Mucosa of rectum (tissue), 2 donors: ENCODE results near the gene CFAP97D2.

Experiments used
- H3K27ac ChIP-seq, 2 donors: one replicate each; pipeline ENCODE4 v1.7.0; 2013; ENCODE audit warnings: inconsistent platforms in 2 of 2, low read depth in 2 of 2, low read length in 2 of 2
- H3K27me3 ChIP-seq, 2 donors: one replicate each; pipeline ENCODE4 v1.7.0; 2013; ENCODE audit warnings: low read length in 2 of 2; ENCODE audit not compliant: control insufficient read depth in 2 of 2, insufficient read depth in 2 of 2
- H3K36me3 ChIP-seq, 2 donors: one replicate each; pipeline ENCODE4 v1.7.0; 2013; ENCODE audit warnings: low read length in 2 of 2; ENCODE audit not compliant: control insufficient read depth in 2 of 2, insufficient read depth in 2 of 2
- H3K4me1 ChIP-seq, 2 donors: one replicate each; pipeline ENCODE4 v1.7.0; 2013; ENCODE audit warnings: low read length in 2 of 2, mild to moderate bottlenecking in 1 of 2; ENCODE audit not compliant: control insufficient read depth in 2 of 2, insufficient read depth in 2 of 2
- H3K4me3 ChIP-seq, 2 donors: one replicate each; pipeline ENCODE4 v1.7.0; 2013; ENCODE audit warnings: low read length in 2 of 2
- H3K9ac ChIP-seq, 2 donors: one replicate each; pipeline ENCODE4 v1.7.0; 2013; ENCODE audit warnings: low read length in 2 of 2, low read depth in 1 of 2, mild to moderate bottlenecking in 1 of 2
- H3K9me3 ChIP-seq, 2 donors: one replicate each; pipeline ENCODE4 v1.7.0; 2013; ENCODE audit warnings: low read length in 2 of 2; ENCODE audit not compliant: control insufficient read depth in 2 of 2
- donor health status: healthy.
- donor health status: Normal muscosa, but diverticular disease.

Gene CFAP97D2

DNA sequence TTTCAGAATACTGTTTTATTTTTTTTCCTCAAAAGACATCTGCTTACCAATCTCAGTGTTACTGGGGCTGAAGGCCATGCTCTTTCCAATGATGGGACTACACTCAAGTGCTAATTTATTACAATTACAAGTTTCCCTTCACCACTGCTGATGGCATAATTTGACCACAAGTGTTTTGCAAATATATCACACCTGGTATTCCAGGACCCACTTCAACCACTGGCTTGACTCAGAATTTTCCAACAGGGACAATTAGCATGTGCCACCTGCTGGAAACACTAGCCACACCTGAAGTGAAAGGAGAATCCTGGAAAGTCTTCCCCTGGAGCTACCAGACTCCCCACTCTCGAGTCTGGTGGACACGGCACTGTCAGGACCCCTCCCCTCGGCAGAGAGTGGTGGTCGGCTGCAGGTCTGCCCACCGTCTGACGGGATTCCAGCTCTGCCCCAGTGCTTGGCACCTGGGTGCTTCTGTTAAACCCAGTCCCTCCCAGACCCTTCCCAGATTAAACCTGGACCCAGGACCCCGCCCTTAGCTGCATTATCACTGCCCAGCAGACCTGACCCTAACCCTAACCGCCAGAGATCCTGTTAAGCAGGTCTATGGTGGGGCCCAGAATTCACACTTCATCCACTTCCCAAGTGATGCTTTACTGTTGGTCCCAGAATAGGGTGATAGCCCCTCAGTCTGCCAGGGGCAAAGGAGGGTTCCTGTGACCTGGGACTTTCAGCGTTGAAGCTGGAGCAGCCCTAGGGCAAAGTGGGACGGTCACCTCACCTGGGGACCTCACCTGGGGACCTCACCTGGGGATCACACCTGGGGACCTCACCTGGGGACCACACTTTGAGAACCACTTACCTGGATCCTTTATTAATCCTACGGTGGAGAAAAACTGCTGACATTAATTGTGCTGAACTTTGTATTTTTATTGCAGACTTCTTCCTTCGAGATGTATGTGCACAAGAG, 29.0 kb upstream of the CFAP97D2 start:
- Histone ChIP-seq H3K9ac (no peak overlapping the region), H3K4me1 (peaks cover 12 to 14% of the 10 kb centered on the region in 2 donors), H3K9me3 (no peaks in the 10 kb centered on the region), H3K4me3 (no peak overlapping the region), H3K27me3 (no peaks in the 10 kb centered on the region), H3K27ac (no peak overlapping the region), H3K36me3 (no peaks in the 10 kb centered on the region)

GRCh38 chr13:114151031-114151430, 28.0 kb upstream of the CFAP97D2 start:
- Histone ChIP-seq H3K27ac (peak overlapping the region; percentile 77 to 92), H3K9me3 (no peaks in the 10 kb centered on the region), H3K4me3 (peak overlapping the region in 1 of 2 donors; percentile 56), H3K36me3 (no peaks in the 10 kb centered on the region), H3K9ac (peak overlapping the region in 1 of 2 donors; percentile 3), H3K27me3 (no peaks in the 10 kb centered on the region), H3K4me1 (peaks cover 12 to 14% of the 10 kb centered on the region in 2 donors)

- H3K27me3 ChIP-seq: no peaks in the 10 kb centered on the region
- no peaks in the 10 kb centered on the region for H3K9me3 ChIP-seq
- H3K4me3 ChIP-seq: peak overlapping the region in 1 of 2 donors; percentile 56
- peak overlapping the region; percentile 3 to 47 for H3K9ac ChIP-seq
- no peaks in the 10 kb centered on the region for H3K36me3 ChIP-seq
- peaks cover 16 to 18% of the 10 kb centered on the region in 2 donors for H3K4me1 ChIP-seq
- H3K27ac ChIP-seq: peak overlapping the region; percentile 78 to 92
These were observed 27.3 kb upstream of the CFAP97D2 start for GRCh38 chr13:114151565-114152284.

DNA sequence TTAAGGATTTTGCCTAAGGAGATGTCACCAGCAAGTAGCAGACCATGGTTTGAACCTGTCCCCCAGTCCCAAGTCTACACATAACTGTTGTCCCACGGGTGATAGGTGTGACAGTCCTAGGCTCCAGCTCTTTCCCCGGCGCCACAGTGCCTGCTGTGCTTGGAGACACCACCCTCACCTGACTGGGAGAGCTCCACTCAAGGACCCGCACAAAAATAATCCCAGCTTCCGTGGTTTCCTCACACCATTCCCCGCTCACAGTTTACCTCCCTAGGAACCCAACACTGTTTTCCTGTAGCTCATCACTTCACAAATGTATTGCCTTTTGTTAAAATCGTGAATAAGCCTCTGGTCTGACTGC, 26.8 kb upstream of the CFAP97D2 start:
- Histone ChIP-seq H3K4me1 (peaks cover 18% of the 10 kb centered on the region in 2 donors), H3K36me3 (no peaks in the 10 kb centered on the region), H3K9ac (peak overlapping the region in 1 of 2 donors; percentile 47), H3K27me3 (no peaks in the 10 kb centered on the region), H3K27ac (peak overlapping the region; percentile 78 to 92), H3K4me3 (peak overlapping the region in 1 of 2 donors; percentile 33), H3K9me3 (no peaks in the 10 kb centered on the region)

GRCh38 chr13:114152831-114153371, 26.2 kb upstream of the CFAP97D2 start:
- H3K4me3 ChIP-seq: no peak overlapping the region
- no peaks in the 10 kb centered on the region for H3K9me3 ChIP-seq
- H3K9ac ChIP-seq: no peak overlapping the region
- no peaks in the 10 kb centered on the region for H3K36me3 ChIP-seq
- no peaks in the 10 kb centered on the region for H3K27me3 ChIP-seq
- H3K27ac ChIP-seq: no peak overlapping the region
- H3K4me1 ChIP-seq: peaks cover 18 to 19% of the 10 kb centered on the region in 2 donors

- Histone ChIP-seq H3K4me3 (no peak overlapping the region), H3K4me1 (peaks cover 18 to 19% of the 10 kb centered on the region in 2 donors), H3K9ac (no peak overlapping the region), H3K27ac (no peak overlapping the region), H3K9me3 (no peaks in the 10 kb centered on the region), H3K27me3 (no peaks in the 10 kb centered on the region), H3K36me3 (no peaks in the 10 kb centered on the region)
These were observed 25.5 kb upstream of the CFAP97D2 start for GRCh38 chr13:114153485-114154080.

GRCh38 chr13:114154476-114154875, 24.6 kb upstream of the CFAP97D2 start:
- H3K4me3 ChIP-seq: no peak overlapping the region
- no peak overlapping the region for H3K27ac ChIP-seq
- no peaks in the 10 kb centered on the region for H3K9me3 ChIP-seq
- H3K27me3 ChIP-seq: no peaks in the 10 kb centered on the region
- H3K9ac ChIP-seq: no peak overlapping the region
- H3K4me1 ChIP-seq: peaks cover 18 to 19% of the 10 kb centered on the region in 2 donors
- no peaks in the 10 kb centered on the region for H3K36me3 ChIP-seq

DNA sequence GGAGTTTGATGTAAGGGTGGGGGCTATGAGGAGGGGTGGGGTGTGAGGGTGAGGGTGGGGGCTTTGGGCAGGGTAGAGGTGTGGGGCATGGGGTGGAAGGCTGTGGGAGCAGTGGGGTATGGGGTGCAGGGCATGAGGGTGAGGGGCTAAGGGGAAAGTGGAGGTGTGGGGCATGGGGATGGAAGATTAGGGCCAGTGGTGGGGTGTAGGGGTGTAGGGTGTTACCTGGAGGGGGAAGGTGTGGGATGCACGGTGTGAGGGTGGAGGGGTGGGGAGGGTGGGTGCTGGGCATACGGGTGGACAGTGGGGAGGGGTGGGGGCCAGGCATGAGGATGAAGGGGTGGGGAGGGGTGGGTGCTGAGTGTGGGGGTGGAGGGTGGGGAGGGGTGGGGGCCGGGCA, 23.7 kb upstream of the CFAP97D2 start:
- H3K9me3 ChIP-seq: no peaks in the 10 kb centered on the region
- peaks cover 18 to 19% of the 10 kb centered on the region in 2 donors for H3K4me1 ChIP-seq
- no peaks in the 10 kb centered on the region for H3K36me3 ChIP-seq
- H3K27me3 ChIP-seq: no peaks in the 10 kb centered on the region
- H3K4me3 ChIP-seq: no peak overlapping the region
- no peak overlapping the region for H3K27ac ChIP-seq
- H3K9ac ChIP-seq: no peak overlapping the region

GRCh38 chr13:114155926-114156883, 22.9 kb upstream of the CFAP97D2 start:
- H3K4me1 ChIP-seq: peaks cover 14 to 17% of the 10 kb centered on the region in 2 donors
- no peak overlapping the region for H3K27ac ChIP-seq
- no peaks in the 10 kb centered on the region for H3K27me3 ChIP-seq
- no peaks in the 10 kb centered on the region for H3K9me3 ChIP-seq
- no peak overlapping the region for H3K9ac ChIP-seq
- H3K36me3 ChIP-seq: no peaks in the 10 kb centered on the region
- peak overlapping the region in 1 of 2 donors; percentile 61 for H3K4me3 ChIP-seq
